ENCODE data around the gene RETREG1. TPM values are rescaled to one million over a fixed set of nuclear protein-coding genes. Genes with fewer than 3 reads are reported as not detected.
"Not testable (repeated sequence)": the region's sequence is repeated elsewhere in the genome, so short reads cannot be mapped to it uniquely, and the experiment has no call there.

Gene RETREG1
- total and polyA plus RNA-seq, 2 of the 13 experiments (the other 11 are each of a cell fraction or from before 2014, with no cell fraction given): 0.07 TPM; not detected in 1

GRCh38 chr5:16541592-16541991 is 75.2 kb downstream of the RETREG1 start:
- CTCF ChIA-PET (ENCODE audit: low intra/inter-chr PET ratio, low total read pairs): not testable (repeated sequence)

GRCh38 chr5:16540421-16540820 is 76.4 kb downstream of the RETREG1 start:
- intact Hi-C loops (cut with micrococcal nuclease; ENCODE audit: unreplicated experiment) (no loop called here), in situ Hi-C loops (cut with HindIII; ENCODE audit: extremely low pct_ligation_motif_present, low pct_unique_long_range_greater_than_20kb) (no loop called here)
- H3K27ac ChIP-seq (ENCODE audit: extremely low read length, insufficient read depth, low read length): no peak overlapping the region
- DNase-seq (ENCODE audit: low spot score) (no peak), FAIRE-seq (no peak), ATAC-seq (no peak)
- no peaks in the 10 kb centered on the region for H3K79me2 ChIP-seq (ENCODE audit: insufficient read depth, low read length)
- peaks cover 0 to 3% of the 10 kb centered on the region in 2 experiments; a peak in 1 of 5 replicates for H3K27me3 ChIP-seq (ENCODE audit: control insufficient read depth in 1 of 2, insufficient read depth in 2 of 2, low read length in 2 of 2)
- no peak overlapping the region for H3K9ac ChIP-seq (ENCODE audit: insufficient read depth, low read depth, low read length)
- H3K4me1 ChIP-seq (ENCODE audit: insufficient read depth, low read length): peaks cover 10% of the 10 kb centered on the region
- BruUV-seq (replicated peaks): no TSS peak
- POLR2A ChIA-PET: no interaction called here
- H2AFZ ChIP-seq (ENCODE audit: low read length): no peak overlapping the region
- H3K9me3 ChIP-seq (ENCODE audit: low read length): no peaks in the 10 kb centered on the region
- H3K4me3 ChIP-seq (replicated peaks in 1 of 3; ENCODE audit: insufficient read depth in 1 of 3, low read depth in 2 of 3, low read length in 3 of 3): no peak overlapping the region
- CTCF ChIA-PET (ENCODE audit: low intra/inter-chr PET ratio, low total read pairs): no interaction called here
- H3K36me3 ChIP-seq (replicated peaks in 1 of 2; ENCODE audit: control insufficient read depth in 1 of 2, insufficient read depth in 2 of 2, low read length in 2 of 2): no peaks in the 10 kb centered on the region
- H3K4me2 ChIP-seq (ENCODE audit: low read depth, low read length): no peak overlapping the region
- WGBS (ENCODE audit: low lambda C conversion rate): 51% methylated on average over 3 of the region's 3 CpGs
- no peaks in the 10 kb centered on the region for H4K20me1 ChIP-seq (ENCODE audit: insufficient read depth, low read length)
- TF ChIP-seq FOXK2 (IDR thresholded peaks at IDR 0.05) (no peak), POLR2AphosphoS2 (IDR thresholded peaks at IDR 0.05; ENCODE audit: low read depth, low read length) (no peak), RXRA (CRISPR knock-in tag; IDR thresholded peaks at IDR 0.05) (no peak), CHCHD3 (CRISPR knock-in tag; IDR thresholded peaks at IDR 0.05) (no peak), ZNF878 (CRISPR knock-in tag; IDR thresholded peaks at IDR 0.05) (no peak), ZMYM2 (CRISPR knock-in tag; IDR thresholded peaks at IDR 0.05) (no peak), RAD51 (IDR thresholded peaks at IDR 0.05; ENCODE audit: borderline replicate concordance) (no peak), GABPA (IDR thresholded peaks at IDR 0.05; ENCODE audit: low read depth, low read length) (no peak), GABPA (CRISPR knock-in tag; IDR thresholded peaks at IDR 0.05; ENCODE audit: low read depth) (no peak), ZNF224 (CRISPR knock-in tag; IDR thresholded peaks at IDR 0.05) (no peak), PRPF4 (IDR thresholded peaks at IDR 0.05; ENCODE audit: low read depth, low read length, poor library complexity, severe bottlenecking) (no peak), ZNF660 (CRISPR knock-in tag; IDR thresholded peaks at IDR 0.05; ENCODE audit: borderline replicate concordance, low read depth) (no peak), GATAD1 (CRISPR knock-in tag; IDR thresholded peaks at IDR 0.05) (no peak), ZNF234 (CRISPR knock-in tag; conservative IDR thresholded peaks at IDR 0.05) (no peak)
- TF ChIP-seq, protein P1, sequence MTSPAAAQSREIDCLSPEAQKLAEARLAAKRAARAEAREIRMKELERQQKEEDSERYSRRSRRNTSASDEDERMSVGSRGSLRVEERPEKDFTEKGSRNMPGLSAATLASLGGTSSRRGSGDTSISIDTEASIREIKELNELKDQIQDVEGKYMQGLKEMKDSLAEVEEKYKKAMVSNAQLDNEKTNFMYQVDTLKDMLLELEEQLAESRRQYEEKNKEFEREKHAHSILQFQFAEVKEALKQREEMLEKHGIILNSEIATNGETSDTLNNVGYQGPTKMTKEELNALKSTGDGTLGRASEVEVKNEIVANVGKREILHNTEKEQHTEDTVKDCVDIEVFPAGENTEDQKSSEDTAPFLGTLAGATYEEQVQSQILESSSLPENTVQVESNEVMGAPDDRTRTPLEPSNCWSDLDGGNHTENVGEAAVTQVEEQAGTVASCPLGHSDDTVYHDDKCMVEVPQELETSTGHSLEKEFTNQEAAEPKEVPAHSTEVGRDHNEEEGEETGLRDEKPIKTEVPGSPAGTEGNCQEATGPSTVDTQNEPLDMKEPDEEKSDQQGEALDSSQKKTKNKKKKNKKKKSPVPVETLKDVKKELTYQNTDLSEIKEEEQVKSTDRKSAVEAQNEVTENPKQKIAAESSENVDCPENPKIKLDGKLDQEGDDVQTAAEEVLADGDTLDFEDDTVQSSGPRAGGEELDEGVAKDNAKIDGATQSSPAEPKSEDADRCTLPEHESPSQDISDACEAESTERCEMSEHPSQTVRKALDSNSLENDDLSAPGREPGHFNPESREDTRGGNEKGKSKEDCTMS (CRISPR knock-in tag; conservative IDR thresholded peaks at IDR 0.05): no peak
- TF ChIP-seq, protein P2, sequence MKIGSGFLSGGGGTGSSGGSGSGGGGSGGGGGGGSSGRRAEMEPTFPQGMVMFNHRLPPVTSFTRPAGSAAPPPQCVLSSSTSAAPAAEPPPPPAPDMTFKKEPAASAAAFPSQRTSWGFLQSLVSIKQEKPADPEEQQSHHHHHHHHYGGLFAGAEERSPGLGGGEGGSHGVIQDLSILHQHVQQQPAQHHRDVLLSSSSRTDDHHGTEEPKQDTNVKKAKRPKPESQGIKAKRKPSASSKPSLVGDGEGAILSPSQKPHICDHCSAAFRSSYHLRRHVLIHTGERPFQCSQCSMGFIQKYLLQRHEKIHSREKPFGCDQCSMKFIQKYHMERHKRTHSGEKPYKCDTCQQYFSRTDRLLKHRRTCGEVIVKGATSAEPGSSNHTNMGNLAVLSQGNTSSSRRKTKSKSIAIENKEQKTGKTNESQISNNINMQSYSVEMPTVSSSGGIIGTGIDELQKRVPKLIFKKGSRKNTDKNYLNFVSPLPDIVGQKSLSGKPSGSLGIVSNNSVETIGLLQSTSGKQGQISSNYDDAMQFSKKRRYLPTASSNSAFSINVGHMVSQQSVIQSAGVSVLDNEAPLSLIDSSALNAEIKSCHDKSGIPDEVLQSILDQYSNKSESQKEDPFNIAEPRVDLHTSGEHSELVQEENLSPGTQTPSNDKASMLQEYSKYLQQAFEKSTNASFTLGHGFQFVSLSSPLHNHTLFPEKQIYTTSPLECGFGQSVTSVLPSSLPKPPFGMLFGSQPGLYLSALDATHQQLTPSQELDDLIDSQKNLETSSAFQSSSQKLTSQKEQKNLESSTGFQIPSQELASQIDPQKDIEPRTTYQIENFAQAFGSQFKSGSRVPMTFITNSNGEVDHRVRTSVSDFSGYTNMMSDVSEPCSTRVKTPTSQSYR (CRISPR knock-in tag; IDR thresholded peaks at IDR 0.05; ENCODE audit: borderline replicate concordance): no peak

More at GRCh38 chr5:16541592-16541991, 75.2 kb downstream of the RETREG1 start:
- DNase-seq (ENCODE audit: low spot score); BruUV-seq (replicated peaks); H3K79me2 ChIP-seq (ENCODE audit: insufficient read depth, low read length); H3K9ac ChIP-seq (ENCODE audit: insufficient read depth, low read depth, low read length); H2AFZ ChIP-seq (ENCODE audit: low read length); H3K4me2 ChIP-seq (ENCODE audit: low read depth, low read length); H4K20me1 ChIP-seq (ENCODE audit: insufficient read depth, low read length); H3K27ac ChIP-seq (ENCODE audit: extremely low read length, insufficient read depth, low read length); H3K27me3 ChIP-seq (ENCODE audit: control insufficient read depth in 1 of 2, insufficient read depth in 2 of 2, low read length in 2 of 2); H3K9me3 ChIP-seq (ENCODE audit: low read length); in situ Hi-C loops (cut with HindIII; ENCODE audit: extremely low pct_ligation_motif_present, low pct_unique_long_range_greater_than_20kb); POLR2A ChIA-PET; FAIRE-seq; H3K4me3 ChIP-seq (replicated peaks in 1 of 3; ENCODE audit: insufficient read depth in 1 of 3, low read depth in 2 of 3, low read length in 3 of 3); H3K36me3 ChIP-seq (replicated peaks in 1 of 2; ENCODE audit: control insufficient read depth in 1 of 2, insufficient read depth in 2 of 2, low read length in 2 of 2); ATAC-seq; intact Hi-C loops (cut with micrococcal nuclease; ENCODE audit: unreplicated experiment): not testable (repeated sequence)
- peaks cover 10% of the 10 kb centered on the region for H3K4me1 ChIP-seq (ENCODE audit: insufficient read depth, low read length)

All from HepG2 (cell line).